ENCODE measurements around the gene DLG5.

Gene DLG5

GRCh38 chr10:77926566-77927401 is at the start of gene DLG5:
Gene DLG5, minus strand, starts transcription at chr10:77926755. Its CDS starts 235 bp downstream, at chr10:77926520.
- DNase-seq = peak; percentile 52

GRCh38 chr10:77975086-77975666 is 48.6 kb upstream of the DLG5 start:
- DNase-seq = no peak

GRCh38 chr10:77974396-77975074 is 48.0 kb upstream of the DLG5 start:
- peak; percentile 17 for DNase-seq

GRCh38 chr10:77973276-77973675 is 46.7 kb upstream of the DLG5 start:
- no peak for DNase-seq

GRCh38 chr10:77972148-77972547 is 45.6 kb upstream of the DLG5 start:
- DNase-seq = no peak

- DNase-seq = no peak
Observed at GRCh38 chr10:77971804-77972144, 45.2 kb upstream of the DLG5 start.

- DNase-seq = no peak
Observed at GRCh38 chr10:77970869-77971803, 44.6 kb upstream of the DLG5 start.

GRCh38 chr10:77969114-77969513 is 42.6 kb upstream of the DLG5 start:
- no peak for DNase-seq

- no peak for DNase-seq
Observed at GRCh38 chr10:77967611-77968022, 41.1 kb upstream of the DLG5 start.

- DNase-seq = no peak
Observed at GRCh38 chr10:77965294-77965693, 38.7 kb upstream of the DLG5 start.

- DNase-seq = no peak
Observed at GRCh38 chr10:77964811-77965210, 38.3 kb upstream of the DLG5 start.

GRCh38 chr10:77963901-77964300 is 37.3 kb upstream of the DLG5 start:
- no peak for DNase-seq

GRCh38 chr10:77962350-77963146 is 36.0 kb upstream of the DLG5 start:
- DNase-seq = no peak

GRCh38 chr10:77961668-77962067 is 35.1 kb upstream of the DLG5 start:
- DNase-seq = no peak

GRCh38 chr10:77960829-77961329 is 34.3 kb upstream of the DLG5 start:
- DNase-seq = no peak

GRCh38 chr10:77959887-77960455 is 33.4 kb upstream of the DLG5 start:
- no peak for DNase-seq

- DNase-seq = no peak
Observed at GRCh38 chr10:77959384-77959783, 32.8 kb upstream of the DLG5 start.

GRCh38 chr10:77955136-77955535 is 28.6 kb upstream of the DLG5 start:
- DNase-seq = no peak

GRCh38 chr10:77949167-77949566 is 22.6 kb upstream of the DLG5 start:
- peak; percentile 47 for DNase-seq

- no peak for DNase-seq
Observed at GRCh38 chr10:77946084-77946483, 19.5 kb upstream of the DLG5 start.

- no peak for DNase-seq
Observed at GRCh38 chr10:77944519-77944918, 18.0 kb upstream of the DLG5 start.
